GM06990 (cell line): Measurements from ENCODE around the gene TCF12.

Source experiments
- DNase-seq: peaks from one replicate; pipeline ENCODE4 v3.0.0-alpha.2; 2011; ENCODE audit not compliant: insufficient read length; ENCODE audit errors: extremely low read depth
- H3K27me3 ChIP-seq: replicated peaks from 2 replicates; pipeline ENCODE4 v1.6.0; 2011; ENCODE audit warnings: low read length; ENCODE audit not compliant: control insufficient read depth, insufficient read depth
- H3K36me3 ChIP-seq: 2 replicates; pipeline ENCODE4 v1.5.1; 2011; ENCODE audit warnings: low read length; ENCODE audit not compliant: control insufficient read depth, insufficient read depth
- H3K4me3 ChIP-seq: replicated peaks from 2 replicates; pipeline ENCODE4 v1.5.1; 2011; ENCODE audit warnings: low read depth, mild to moderate bottlenecking, control low read depth, low read length
- TF ChIP-seq, protein P1 (sequence below): IDR thresholded peaks from 2 replicates; pipeline ENCODE4 v1.5.1; 2011; ENCODE audit warnings: low read length, control low read depth, mild to moderate bottlenecking, inconsistent platforms; ENCODE audit not compliant: insufficient read depth, poor library complexity, severe bottlenecking

Gene TCF12

GRCh38 chr15:57227899-57228298 lies 309.5 kb downstream of the TCF12 start:
- no peak for DNase-seq
- no peaks in the 10 kb centered on the region for H3K36me3 ChIP-seq
- TF ChIP-seq, protein P1, sequence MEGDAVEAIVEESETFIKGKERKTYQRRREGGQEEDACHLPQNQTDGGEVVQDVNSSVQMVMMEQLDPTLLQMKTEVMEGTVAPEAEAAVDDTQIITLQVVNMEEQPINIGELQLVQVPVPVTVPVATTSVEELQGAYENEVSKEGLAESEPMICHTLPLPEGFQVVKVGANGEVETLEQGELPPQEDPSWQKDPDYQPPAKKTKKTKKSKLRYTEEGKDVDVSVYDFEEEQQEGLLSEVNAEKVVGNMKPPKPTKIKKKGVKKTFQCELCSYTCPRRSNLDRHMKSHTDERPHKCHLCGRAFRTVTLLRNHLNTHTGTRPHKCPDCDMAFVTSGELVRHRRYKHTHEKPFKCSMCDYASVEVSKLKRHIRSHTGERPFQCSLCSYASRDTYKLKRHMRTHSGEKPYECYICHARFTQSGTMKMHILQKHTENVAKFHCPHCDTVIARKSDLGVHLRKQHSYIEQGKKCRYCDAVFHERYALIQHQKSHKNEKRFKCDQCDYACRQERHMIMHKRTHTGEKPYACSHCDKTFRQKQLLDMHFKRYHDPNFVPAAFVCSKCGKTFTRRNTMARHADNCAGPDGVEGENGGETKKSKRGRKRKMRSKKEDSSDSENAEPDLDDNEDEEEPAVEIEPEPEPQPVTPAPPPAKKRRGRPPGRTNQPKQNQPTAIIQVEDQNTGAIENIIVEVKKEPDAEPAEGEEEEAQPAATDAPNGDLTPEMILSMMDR, result no peak
- H3K4me3 ChIP-seq, result no peak overlapping the region
- no peaks in the 10 kb centered on the region for H3K27me3 ChIP-seq

DNA sequence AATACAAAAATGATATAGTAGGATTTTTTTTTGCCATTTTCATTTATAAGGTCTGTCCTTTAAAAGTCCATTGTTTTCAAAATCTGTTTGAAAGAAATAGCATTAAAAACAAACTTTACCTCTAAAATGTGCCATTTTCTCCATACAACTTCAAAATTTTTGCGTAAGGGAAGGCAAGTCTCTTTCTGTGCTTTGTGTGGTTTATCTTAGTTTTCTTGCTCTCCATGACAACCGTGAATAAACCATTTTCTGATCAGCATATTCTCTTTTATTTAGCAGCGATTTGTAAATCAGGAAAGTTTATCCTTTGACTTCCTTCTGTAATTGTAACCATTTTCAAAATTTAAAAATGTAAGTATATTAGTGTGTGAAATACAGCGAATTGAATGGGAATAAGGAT lies 310.0 kb downstream of the TCF12 start:
- Histone ChIP-seq H3K27me3 (no peaks in the 10 kb centered on the region), H3K4me3 (no peak overlapping the region), H3K36me3 (no peaks in the 10 kb centered on the region)
- TF ChIP-seq, protein P1, result no peak
- no peak for DNase-seq

GRCh38 chr15:57229051-57229450 lies 310.6 kb downstream of the TCF12 start:
- H3K4me3 ChIP-seq, result no peak overlapping the region
- no peaks in the 10 kb centered on the region for H3K36me3 ChIP-seq
- no peak for DNase-seq
- TF ChIP-seq, protein P1, result no peak
- no peaks in the 10 kb centered on the region for H3K27me3 ChIP-seq

GRCh38 chr15:57231559-57231958 lies 313.1 kb downstream of the TCF12 start:
- TF ChIP-seq, protein P1, result no peak
- H3K27me3 ChIP-seq, result no peaks in the 10 kb centered on the region
- H3K4me3 ChIP-seq, result no peak overlapping the region
- peaks cover 2% of the 10 kb centered on the region for H3K36me3 ChIP-seq
- DNase-seq, result no peak

DNA sequence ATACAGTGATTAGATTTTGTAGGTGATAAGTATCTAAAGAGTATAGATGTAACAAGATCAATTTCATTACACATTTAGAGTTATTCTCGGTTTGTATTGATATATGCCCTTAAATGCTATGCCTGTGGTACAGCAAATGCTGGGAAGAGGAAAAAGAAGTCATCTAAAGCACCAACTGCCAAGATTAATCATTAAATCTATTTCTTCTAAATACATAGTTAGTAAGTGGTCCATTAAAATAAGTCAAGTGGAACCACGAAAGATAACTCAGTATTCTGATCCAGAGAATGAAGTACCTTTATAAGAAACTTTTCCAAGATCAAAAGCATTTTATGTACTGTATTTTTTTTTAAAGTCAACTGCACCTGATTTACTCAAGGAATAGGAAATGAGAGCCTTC lies 315.7 kb downstream of the TCF12 start:
- TF ChIP-seq, protein P1, result no peak
- no peak for DNase-seq
- Histone ChIP-seq H3K36me3 (peaks cover 2% of the 10 kb centered on the region), H3K27me3 (no peaks in the 10 kb centered on the region), H3K4me3 (no peak overlapping the region)

GRCh38 chr15:57235186-57235585 lies 316.7 kb downstream of the TCF12 start:
- no peak for DNase-seq
- Histone ChIP-seq H3K36me3 (peaks cover 2% of the 10 kb centered on the region), H3K27me3 (no peaks in the 10 kb centered on the region), H3K4me3 (no peak overlapping the region)
- TF ChIP-seq, protein P1, result no peak
